Measurements from ENCODE around the gene CD300C. TPM values are rescaled to one million over a fixed set of nuclear protein-coding genes. Genes with fewer than 3 reads are reported as not detected.

The CD300C gene
- total RNA-seq, 1 experiment from 2014 or later, result not detected

GRCh38 chr17:74595037-74595750 lies 49.3 kb upstream of the CD300C start (continued):
- TF ChIP-seq ARID4B (CRISPR knock-in tag; IDR thresholded peaks at IDR 0.05; ENCODE audit: borderline replicate concordance), result no peak
- TF ChIP-seq NR1H2 (CRISPR knock-in tag; IDR thresholded peaks at IDR 0.05), result no peak

- peaks cover 9% of the 10 kb centered on the region for H3K9me3 Mint-ChIP-seq
- ATAC-seq, result no peak
- ChIA-PET CTCF (interaction anchor here (1.0 to 1.2 kb wide), 2 partner anchors 19 to 26 kb away, joined by 3 to 5 read pairs; no protein-coding TSS in a partner anchor), POLR2A (interaction anchor here (0.7 kb wide), 1 partner anchor 158 kb away, joined by 11 read pairs; no protein-coding TSS in a partner anchor)
- H3K27ac Mint-ChIP-seq, result no peak within 1 kb of the TSS
- TF ChIP-seq TEAD4 (CRISPR knock-in tag; IDR thresholded peaks at IDR 0.05) (no peak), MLX (CRISPR knock-in tag; IDR thresholded peaks at IDR 0.05) (no peak), MXD4 (CRISPR knock-in tag; IDR thresholded peaks at IDR 0.05; ENCODE audit: borderline replicate concordance) (no peak), SMAD3 (CRISPR knock-in tag; IDR thresholded peaks at IDR 0.05; ENCODE audit: borderline replicate concordance) (no peak), NFYB (CRISPR knock-in tag; conservative IDR thresholded peaks at IDR 0.05; ENCODE audit: low read depth) (no peak), TP53 (CRISPR knock-in tag; IDR thresholded peaks at IDR 0.05) (no peak), ZNF138 (CRISPR knock-in tag; conservative IDR thresholded peaks at IDR 0.05) (no peak), NFE2L1 (CRISPR knock-in tag; IDR thresholded peaks at IDR 0.05) (no peak), CREB1 (CRISPR knock-in tag; IDR thresholded peaks at IDR 0.05) (no peak), ZNF232 (CRISPR knock-in tag; IDR thresholded peaks at IDR 0.05) (no peak), ELF4 (CRISPR knock-in tag; IDR thresholded peaks at IDR 0.05; ENCODE audit: low read depth) (no peak), ESRRA (CRISPR knock-in tag; IDR thresholded peaks at IDR 0.05; ENCODE audit: borderline replicate concordance) (no peak), EMX1 (CRISPR knock-in tag; IDR thresholded peaks at IDR 0.05) (no peak), PRRX2 (CRISPR knock-in tag; IDR thresholded peaks at IDR 0.05) (no peak)
- TF ChIP-seq, protein P1, sequence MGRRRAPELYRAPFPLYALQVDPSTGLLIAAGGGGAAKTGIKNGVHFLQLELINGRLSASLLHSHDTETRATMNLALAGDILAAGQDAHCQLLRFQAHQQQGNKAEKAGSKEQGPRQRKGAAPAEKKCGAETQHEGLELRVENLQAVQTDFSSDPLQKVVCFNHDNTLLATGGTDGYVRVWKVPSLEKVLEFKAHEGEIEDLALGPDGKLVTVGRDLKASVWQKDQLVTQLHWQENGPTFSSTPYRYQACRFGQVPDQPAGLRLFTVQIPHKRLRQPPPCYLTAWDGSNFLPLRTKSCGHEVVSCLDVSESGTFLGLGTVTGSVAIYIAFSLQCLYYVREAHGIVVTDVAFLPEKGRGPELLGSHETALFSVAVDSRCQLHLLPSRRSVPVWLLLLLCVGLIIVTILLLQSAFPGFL (CRISPR knock-in tag; IDR thresholded peaks at IDR 0.05; ENCODE audit: borderline replicate concordance), result no peak
- TF ChIP-seq, protein P2, sequence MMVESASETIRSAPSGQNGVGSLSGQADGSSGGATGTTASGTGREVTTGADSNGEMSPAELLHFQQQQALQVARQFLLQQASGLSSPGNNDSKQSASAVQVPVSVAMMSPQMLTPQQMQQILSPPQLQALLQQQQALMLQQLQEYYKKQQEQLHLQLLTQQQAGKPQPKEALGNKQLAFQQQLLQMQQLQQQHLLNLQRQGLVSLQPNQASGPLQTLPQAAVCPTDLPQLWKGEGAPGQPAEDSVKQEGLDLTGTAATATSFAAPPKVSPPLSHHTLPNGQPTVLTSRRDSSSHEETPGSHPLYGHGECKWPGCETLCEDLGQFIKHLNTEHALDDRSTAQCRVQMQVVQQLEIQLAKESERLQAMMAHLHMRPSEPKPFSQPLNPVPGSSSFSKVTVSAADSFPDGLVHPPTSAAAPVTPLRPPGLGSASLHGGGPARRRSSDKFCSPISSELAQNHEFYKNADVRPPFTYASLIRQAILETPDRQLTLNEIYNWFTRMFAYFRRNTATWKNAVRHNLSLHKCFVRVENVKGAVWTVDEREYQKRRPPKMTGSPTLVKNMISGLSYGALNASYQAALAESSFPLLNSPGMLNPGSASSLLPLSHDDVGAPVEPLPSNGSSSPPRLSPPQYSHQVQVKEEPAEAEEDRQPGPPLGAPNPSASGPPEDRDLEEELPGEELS (CRISPR knock-in tag; IDR thresholded peaks at IDR 0.05), result no peak
- no peaks in the 10 kb centered on the region for H3K36me3 Mint-ChIP-seq
- no peak for DNase-seq (ENCODE audit: low spot score)
- H3K4me3 Mint-ChIP-seq, result no peak within 1 kb of the TSS
- H3K27me3 Mint-ChIP-seq (ENCODE audit: low read depth), result peaks cover 17% of the 10 kb centered on the region
- no peaks in the 10 kb centered on the region for H3K4me1 Mint-ChIP-seq
Observed at GRCh38 chr17:74592087-74592990, 46.4 kb upstream of the CD300C start, which contains the start of gene CD300LD. TSS of gene CD300LD (minus strand) at chr17:74592283. CDS start at chr17:74592202, 81 bp downstream.

Measured in WTC11 (cell line).